ENCODE data around the gene SLC25A18. TPM values are rescaled to one million over a fixed set of nuclear protein-coding genes. Genes with fewer than 3 reads are reported as not detected.
"Not testable (repeated sequence)": the region's sequence is repeated elsewhere in the genome, so short reads cannot be mapped to it uniquely, and the experiment has no call there.

The SLC25A18 gene
- total RNA-seq, 2 donors from 2014 or later = 2.1 to 4.9 TPM

DNA sequence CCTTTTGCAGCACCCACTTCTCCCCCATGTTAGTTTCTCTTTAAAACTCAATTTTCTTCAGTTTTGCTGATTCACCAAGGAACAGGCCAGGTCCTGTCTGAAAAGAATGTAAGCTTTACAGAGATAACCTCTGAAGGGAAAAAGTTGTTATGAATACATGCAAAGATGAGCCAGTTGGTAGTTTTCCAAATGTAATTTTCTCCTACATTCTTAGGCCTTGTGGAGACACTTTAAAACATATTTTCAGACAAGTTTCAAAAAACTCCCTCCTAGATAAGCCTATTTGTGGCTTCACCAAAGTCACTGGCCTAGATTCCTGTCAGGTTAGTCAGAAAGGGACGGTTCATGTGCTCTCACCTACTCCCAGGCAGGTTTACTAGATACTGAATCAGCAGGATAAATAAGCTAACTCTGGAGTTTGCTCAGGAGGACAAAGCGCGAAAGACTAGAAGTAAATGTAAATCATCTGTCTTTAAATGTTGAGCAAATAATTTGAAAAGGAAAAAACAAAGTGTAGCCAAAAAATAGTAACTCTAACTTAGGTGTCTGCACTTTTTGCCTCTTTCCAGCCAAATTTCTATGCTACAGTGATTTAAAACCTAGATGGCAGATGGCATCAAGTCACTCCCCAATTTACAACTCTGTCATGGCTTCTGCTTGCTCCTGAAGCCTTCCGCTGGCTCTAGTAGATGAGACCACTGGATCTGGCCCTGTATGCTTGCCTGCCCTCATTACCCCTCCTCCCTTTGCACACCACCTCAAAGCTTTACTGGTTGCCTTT is 70.1 kb downstream of the SLC25A18 start:
- DNase-seq (no peak), ATAC-seq (no peak)
- Histone ChIP-seq H3K27ac (no peak overlapping the region), H3K4me1 (peaks cover 14% of the 10 kb centered on the region), H3K27me3 (no peaks in the 10 kb centered on the region), H3K9me3 (no peaks in the 10 kb centered on the region), H3K4me3 (no peak overlapping the region), H3K36me3 (replicated peaks in 1 of 2; ENCODE audit: insufficient read depth in 1 of 2, low read depth in 2 of 2) (no peaks in the 10 kb centered on the region)
- 62 to 72% methylated on average over 4 of the region's 4 CpGs for WGBS, 2 donors
- no peak for TF ChIP-seq POLR2A (IDR thresholded peaks at IDR 0.05)
- TF ChIP-seq CTCF (IDR thresholded peaks at IDR 0.05) = no peak
- intact Hi-C loops (cut with DNase I) = no loop called here

DNA sequence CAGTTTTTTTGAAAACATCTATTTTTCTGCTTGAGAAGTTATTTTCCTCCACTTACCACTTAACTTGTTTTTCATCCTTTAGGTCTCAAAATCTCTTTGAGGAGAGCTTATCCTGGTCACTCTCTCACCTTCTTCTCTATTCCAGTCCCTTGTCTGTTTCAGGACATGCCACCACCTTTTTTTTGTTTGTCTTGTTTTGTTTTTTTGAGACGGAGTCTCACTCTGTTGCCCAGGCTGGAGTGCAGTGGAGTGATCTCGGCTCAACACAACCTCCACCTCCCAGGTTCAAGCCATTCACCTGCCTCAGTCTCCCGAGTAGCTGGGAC is 70.7 kb downstream of the SLC25A18 start:
- TF ChIP-seq CTCF (IDR thresholded peaks at IDR 0.05) (no peak), POLR2A (IDR thresholded peaks at IDR 0.05) (no peak)
- H3K9me3 ChIP-seq = no peaks in the 10 kb centered on the region
- no peak for DNase-seq
- H3K36me3 ChIP-seq (replicated peaks in 1 of 2; ENCODE audit: insufficient read depth in 1 of 2, low read depth in 2 of 2) = no peaks in the 10 kb centered on the region
- no peak overlapping the region for H3K27ac ChIP-seq
- H3K4me1 ChIP-seq = peaks cover 13% of the 10 kb centered on the region
- 77 to 78% methylated on average over 3 of the region's 3 CpGs for WGBS, 2 donors
- no peak overlapping the region for H3K4me3 ChIP-seq
- no peaks in the 10 kb centered on the region for H3K27me3 ChIP-seq
- intact Hi-C loops (cut with DNase I) = no loop called here
- ATAC-seq = no peak

DNA sequence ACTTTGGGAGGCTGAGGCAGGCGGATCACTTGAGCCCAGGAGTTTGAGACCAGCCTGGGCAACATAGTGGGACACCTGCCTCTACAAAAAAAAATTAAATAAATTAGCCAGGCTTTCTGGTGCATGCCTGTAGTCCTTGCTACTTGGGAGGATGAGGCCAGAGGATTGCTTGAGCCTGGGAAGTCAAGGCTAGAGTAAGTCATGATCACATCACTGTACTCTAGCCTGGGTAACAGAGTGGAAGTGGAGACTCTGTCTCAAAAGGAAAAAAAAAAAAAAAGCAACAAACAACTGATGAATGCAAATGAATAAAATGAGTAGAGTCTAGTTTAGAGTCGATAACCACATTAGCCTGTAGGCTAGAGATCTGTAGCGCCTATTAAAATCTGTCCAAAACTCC is 71.4 kb downstream of the SLC25A18 start:
- no peak overlapping the region for H3K4me3 ChIP-seq
- peaks cover 12% of the 10 kb centered on the region for H3K4me1 ChIP-seq
- no peak for TF ChIP-seq POLR2A (IDR thresholded peaks at IDR 0.05)
- ATAC-seq (no peak), DNase-seq (no peak)
- no peaks in the 10 kb centered on the region for H3K27me3 ChIP-seq
- intact Hi-C loops (cut with DNase I) = no loop called here
- H3K27ac ChIP-seq = no peak overlapping the region
- H3K9me3 ChIP-seq = no peaks in the 10 kb centered on the region
- no peaks in the 10 kb centered on the region for H3K36me3 ChIP-seq (replicated peaks in 1 of 2; ENCODE audit: insufficient read depth in 1 of 2, low read depth in 2 of 2)
- WGBS, 2 donors = 82 to 87% methylated on average over 3 of the region's 3 CpGs

DNA sequence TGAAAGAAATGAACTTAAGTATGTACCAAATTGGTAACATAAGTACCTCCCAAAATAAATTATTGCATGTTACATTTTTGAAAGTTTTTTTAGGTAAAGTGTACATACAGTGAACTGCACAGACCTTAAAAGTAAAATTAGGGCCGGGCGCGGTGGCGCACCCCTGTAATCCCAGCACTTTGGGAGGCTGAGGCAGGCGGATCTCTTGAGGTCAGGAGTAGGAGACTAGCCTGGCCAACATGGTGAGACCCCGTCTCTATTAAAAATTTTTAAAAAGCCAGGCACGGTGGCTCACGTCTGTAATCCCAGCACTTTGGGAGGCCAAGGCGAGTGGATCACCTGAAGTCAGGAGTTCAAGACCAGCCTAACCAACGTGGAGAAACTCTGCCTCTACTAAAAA is 73.6 kb downstream of the SLC25A18 start:
- ATAC-seq; intact Hi-C loops (cut with DNase I); H3K4me3 ChIP-seq; H3K27me3 ChIP-seq; H3K36me3 ChIP-seq (replicated peaks in 1 of 2; ENCODE audit: insufficient read depth in 1 of 2, low read depth in 2 of 2); DNase-seq; H3K9me3 ChIP-seq; H3K27ac ChIP-seq: not testable (repeated sequence)
- 79 to 91% methylated on average over 8 to 10 of the region's 10 CpGs for WGBS, 2 donors
- H3K4me1 ChIP-seq = peaks cover 21% of the 10 kb centered on the region

DNA sequence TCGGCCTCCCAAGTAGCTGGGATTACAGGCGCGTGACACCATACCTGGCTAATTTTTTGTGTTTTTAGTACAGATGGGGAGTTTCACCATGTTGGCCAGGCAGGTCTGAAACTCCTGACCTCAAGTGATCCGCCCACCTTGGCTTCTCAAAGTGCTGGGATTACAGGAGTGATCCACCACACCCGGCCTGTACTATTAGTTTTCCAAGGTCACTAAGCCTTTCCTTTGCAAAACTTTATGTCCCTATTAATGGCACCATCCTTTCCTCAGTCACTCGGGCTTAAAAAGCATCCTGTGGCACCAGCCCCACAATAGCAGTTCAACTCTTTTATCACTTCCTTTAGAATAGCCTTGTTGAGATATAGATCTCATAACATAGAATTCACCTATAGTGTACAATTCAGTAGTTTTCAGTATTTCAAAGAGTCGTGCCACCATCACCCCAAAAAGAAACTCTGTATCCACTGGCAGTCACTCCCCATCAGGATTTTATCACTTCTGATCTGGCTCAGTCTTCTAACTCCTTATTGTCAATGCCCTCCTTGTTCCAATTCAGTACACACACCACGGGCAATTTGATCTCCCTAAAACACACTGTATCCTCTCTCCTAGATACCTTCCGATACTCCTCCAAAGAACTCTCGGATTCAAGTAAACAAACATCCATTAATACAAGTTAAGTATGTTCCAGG is 74.3 kb downstream of the SLC25A18 start:
- H3K27me3 ChIP-seq = no peaks in the 10 kb centered on the region
- TF ChIP-seq CTCF (IDR thresholded peaks at IDR 0.05) = no peak
- no peak for TF ChIP-seq POLR2A (IDR thresholded peaks at IDR 0.05)
- DNase-seq = no peak
- no peaks in the 10 kb centered on the region for H3K9me3 ChIP-seq
- ATAC-seq = no peak
- H3K4me1 ChIP-seq = peaks cover 21% of the 10 kb centered on the region
- H3K36me3 ChIP-seq (replicated peaks in 1 of 2; ENCODE audit: insufficient read depth in 1 of 2, low read depth in 2 of 2) = no peaks in the 10 kb centered on the region
- H3K27ac ChIP-seq = peak overlapping the region; percentile 97 to 99 (median 98)
- intact Hi-C loops (cut with DNase I) = no loop called here
- H3K4me3 ChIP-seq = peak overlapping the region in 1 of 2 donors; percentile 76
- 42 to 47% methylated on average over 10 of the region's 10 CpGs for WGBS, 2 donors

DNA sequence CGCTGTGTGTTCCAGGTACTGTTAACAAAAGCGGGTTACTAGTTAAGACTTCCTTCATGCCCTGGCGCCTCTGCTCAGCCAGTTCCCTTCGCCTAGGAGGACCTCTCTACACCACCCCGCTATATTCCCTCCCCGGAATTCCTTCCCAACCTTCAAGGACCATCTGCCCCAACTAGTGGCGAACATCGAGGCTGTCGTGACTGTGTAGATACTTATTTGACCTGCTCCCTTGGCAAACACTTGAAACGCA is 74.8 kb downstream of the SLC25A18 start:
- peaks cover 21% of the 10 kb centered on the region for H3K4me1 ChIP-seq
- 0 to 3% methylated on average over 7 to 10 of the region's 10 CpGs for WGBS, 2 donors
- H3K4me3 ChIP-seq = peak overlapping the region; percentile 74 to 76
- intact Hi-C loops (cut with DNase I) = no loop called here
- H3K27ac ChIP-seq = peak overlapping the region; percentile 97 to 99 (median 98)
- DNase-seq (no peak), ATAC-seq (peak; percentile 46)
- H3K27me3 ChIP-seq = no peaks in the 10 kb centered on the region
- no peaks in the 10 kb centered on the region for H3K36me3 ChIP-seq (replicated peaks in 1 of 2; ENCODE audit: insufficient read depth in 1 of 2, low read depth in 2 of 2)
- TF ChIP-seq POLR2A (IDR thresholded peaks at IDR 0.05) (no peak), CTCF (IDR thresholded peaks at IDR 0.05) (peak in 1 of 7 experiments; percentile 3)
- no peaks in the 10 kb centered on the region for H3K9me3 ChIP-seq
